Esophagus (tissue), 2 donors: Measurements from ENCODE around the gene TREX2. TPM values are rescaled to one million over a fixed set of nuclear protein-coding genes. Genes with fewer than 3 reads are reported as not detected.

ENCODE experiments used
- H3K27ac ChIP-seq, 2 donors: one replicate each; pipeline ENCODE4 v1.5.1; 2013; ENCODE audit warnings: low read depth in 2 of 2, mild to moderate bottlenecking in 2 of 2, inconsistent platforms in 1 of 2, low read length in 1 of 2, moderate library complexity in 1 of 2
- H3K27me3 ChIP-seq, 2 donors: one replicate each; pipeline ENCODE4 v1.6.1; 2013; ENCODE audit warnings: low read length in 2 of 2, control low read depth in 1 of 2, mild to moderate bottlenecking in 1 of 2; ENCODE audit not compliant: insufficient read depth in 2 of 2, control insufficient read depth in 1 of 2
- H3K36me3 ChIP-seq, 2 donors: one replicate each; pipeline ENCODE4 v1.6.1; 2013; ENCODE audit warnings: low read length in 1 of 2; ENCODE audit not compliant: control insufficient read depth in 2 of 2, insufficient read depth in 2 of 2
- H3K4me1 ChIP-seq, 2 donors: one replicate each; pipeline ENCODE4 v1.6.1; 2013; ENCODE audit warnings: low read length in 1 of 2; ENCODE audit not compliant: control insufficient read depth in 2 of 2, insufficient read depth in 2 of 2
- H3K4me3 ChIP-seq, 2 donors: one replicate each; pipeline ENCODE4 v1.5.1; 2013; ENCODE audit warnings: low read length in 2 of 2, mild to moderate bottlenecking in 2 of 2, low read depth in 1 of 2, moderate library complexity in 1 of 2
- H3K9me3 ChIP-seq, 2 donors: one replicate each; pipeline ENCODE4 v1.6.1; 2013; ENCODE audit warnings: mild to moderate bottlenecking in 2 of 2, low read depth in 1 of 2, low read length in 1 of 2, moderate library complexity in 1 of 2; ENCODE audit not compliant: control insufficient read depth in 2 of 2, insufficient read depth in 1 of 2
- WGBS, 2 donors: extraction: QIAGEN DNeasy Blood & Tissue Kit; methylation state at CpG; one replicate each; pipeline ENCODE4 v1.1.7; 2013; 5-methylcytosine and 5-hydroxymethylcytosine counted together
- polyA plus RNA-seq, 2 donors: library from polyadenylated mRNA; stranded (reverse); fragments of 200-250 nt; gene quantifications; one replicate each; pipeline ENCODE4 v1.2.3, GENCODE V29; 2013
- donor health status: healthy with polysubstance abuse.
- donor health status: Bipolar disorder and iron deficiency.

TREX2 gene
- polyA plus RNA-seq, 2 donors: 1.9 to 2.8 TPM

DNA sequence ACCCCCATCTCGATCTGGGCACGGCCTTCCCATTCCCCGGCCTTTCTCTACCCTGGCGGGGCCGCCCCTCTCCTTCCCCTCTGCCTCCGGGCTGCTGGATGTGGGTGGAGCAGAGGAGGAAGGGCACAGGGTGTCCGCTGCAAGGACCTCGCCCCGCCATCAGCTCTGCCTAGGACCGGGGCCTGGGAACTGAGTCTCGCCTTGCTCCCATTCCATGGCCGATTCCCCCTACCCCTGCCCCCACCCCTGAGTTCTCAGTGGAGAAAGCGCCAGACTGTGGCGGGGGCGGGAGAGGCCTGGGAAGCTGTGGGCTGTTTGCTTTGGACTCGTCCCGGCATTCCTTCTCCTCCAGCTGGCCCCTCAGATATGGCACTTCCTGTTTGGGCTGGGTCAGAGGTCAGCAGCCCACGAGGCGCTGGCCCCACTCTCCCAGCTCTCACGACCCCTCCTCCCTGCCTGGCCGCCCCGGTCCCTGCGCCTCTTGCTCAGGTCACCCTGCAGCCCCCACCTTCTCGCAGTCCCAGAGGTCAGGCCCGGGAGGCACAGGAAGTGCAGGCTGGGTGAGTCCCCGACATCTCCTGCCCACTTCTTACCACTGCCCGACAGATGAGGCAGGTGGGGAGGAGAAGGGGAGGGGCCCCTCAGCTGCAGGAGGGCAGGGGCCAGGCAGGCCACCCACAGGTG, 42.5 kb upstream of the TREX2 start:
- H3K4me3 ChIP-seq: no peak overlapping the region
- 34 to 39% methylated on average over 24 to 27 of the region's 27 CpGs for WGBS, 2 donors
- H3K4me1 ChIP-seq: peaks cover 8 to 12% of the 10 kb centered on the region in 2 donors
- peak overlapping the region in 1 of 2 donors; percentile 9 for H3K27ac ChIP-seq
- no peaks in the 10 kb centered on the region for H3K27me3 ChIP-seq
- no peaks in the 10 kb centered on the region for H3K9me3 ChIP-seq
- no peaks in the 10 kb centered on the region for H3K36me3 ChIP-seq

DNA sequence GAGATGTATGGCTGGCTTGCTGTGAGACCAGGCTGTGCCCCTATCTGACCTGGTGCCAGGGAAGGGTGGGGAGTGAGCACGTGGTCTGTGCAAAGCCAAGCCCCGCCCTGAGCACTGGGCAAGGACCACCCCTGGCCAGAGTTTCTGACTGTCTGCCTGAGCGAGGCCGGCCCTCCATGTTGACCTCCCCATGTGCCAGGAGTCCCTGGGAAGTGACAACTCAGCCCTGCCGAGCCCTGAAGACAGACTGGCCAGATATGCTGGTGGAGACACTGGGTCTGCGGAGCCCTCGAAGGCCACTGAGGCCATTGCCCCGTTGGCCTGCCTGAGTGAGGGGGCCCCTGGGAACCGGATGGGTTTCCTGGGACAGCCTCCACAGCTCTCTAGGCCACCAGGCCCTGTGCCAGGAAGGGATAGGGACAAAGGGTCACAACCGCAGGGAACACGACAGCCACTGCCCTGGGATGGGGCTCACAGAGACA, 41.8 kb upstream of the TREX2 start:
- H3K4me3 ChIP-seq: no peak overlapping the region
- 52 to 72% methylated on average over 11 of the region's 11 CpGs for WGBS, 2 donors
- no peak overlapping the region for H3K27ac ChIP-seq
- H3K4me1 ChIP-seq: peaks cover 8 to 12% of the 10 kb centered on the region in 2 donors
- no peaks in the 10 kb centered on the region for H3K9me3 ChIP-seq
- H3K27me3 ChIP-seq: no peaks in the 10 kb centered on the region
- H3K36me3 ChIP-seq: no peaks in the 10 kb centered on the region

DNA sequence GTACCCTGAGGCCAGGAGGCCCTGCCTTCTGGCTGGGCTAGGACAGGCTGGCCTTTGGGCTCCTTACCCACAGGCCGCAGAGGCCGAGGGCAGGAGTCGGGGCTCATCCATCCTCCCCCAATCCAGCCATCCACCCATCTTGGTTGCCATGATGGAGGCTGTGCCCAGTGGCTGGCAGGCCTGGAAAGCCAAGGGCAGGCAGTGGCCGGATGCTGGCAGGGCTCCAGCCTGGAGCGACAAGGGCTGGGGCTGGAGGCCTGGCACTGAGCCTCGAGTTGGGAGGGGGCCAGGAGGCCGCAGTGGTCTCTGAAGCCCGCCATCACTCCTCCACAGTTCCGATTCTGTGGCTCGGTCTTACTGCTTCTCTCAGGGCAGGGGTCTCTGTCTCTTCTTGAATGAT, 40.3 kb upstream of the TREX2 start:
- Histone ChIP-seq H3K9me3 (no peaks in the 10 kb centered on the region), H3K36me3 (no peaks in the 10 kb centered on the region), H3K27me3 (no peaks in the 10 kb centered on the region), H3K4me3 (no peak overlapping the region), H3K27ac (no peak overlapping the region), H3K4me1 (peaks cover 8 to 17% of the 10 kb centered on the region in 2 donors)
- WGBS, 2 donors: 79 to 86% methylated on average over 10 of the region's 10 CpGs

DNA sequence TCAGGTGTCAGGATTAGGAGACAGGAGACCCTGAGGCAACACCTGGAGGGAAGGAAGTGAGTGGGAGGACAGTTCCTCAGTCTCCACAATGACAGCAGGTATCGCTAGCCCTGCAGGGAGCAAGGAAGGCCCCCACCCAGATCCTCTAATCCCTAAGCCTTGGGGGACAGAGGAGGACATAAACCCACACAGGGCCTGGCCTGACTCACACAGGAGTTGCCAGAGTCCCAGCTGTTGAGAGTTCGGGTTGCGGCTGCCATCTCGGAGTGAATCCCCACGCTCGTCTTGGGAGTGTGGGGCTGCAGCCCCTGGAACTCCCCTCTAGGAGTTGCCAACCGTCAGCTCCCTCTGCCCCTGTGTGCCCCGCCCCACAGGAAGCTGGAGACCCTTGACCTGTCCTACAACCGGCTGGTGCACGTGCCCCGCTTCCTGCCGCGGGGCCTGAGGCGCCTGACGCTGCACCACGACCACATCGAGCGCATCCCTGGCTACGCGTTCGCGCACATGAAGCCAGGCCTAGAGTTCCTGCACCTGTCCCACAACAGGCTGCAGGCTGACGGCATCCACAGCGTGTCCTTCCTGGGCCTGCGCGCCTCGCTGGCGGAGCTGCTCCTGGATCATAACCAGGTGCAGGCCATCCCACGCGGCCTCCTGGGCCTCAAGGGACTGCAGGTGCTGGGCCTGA, 39.7 kb upstream of the TREX2 start:
- no peaks in the 10 kb centered on the region for H3K9me3 ChIP-seq
- H3K4me1 ChIP-seq: peaks cover 8 to 19% of the 10 kb centered on the region in 2 donors
- H3K27ac ChIP-seq: no peak overlapping the region
- no peaks in the 10 kb centered on the region for H3K27me3 ChIP-seq
- no peaks in the 10 kb centered on the region for H3K36me3 ChIP-seq
- H3K4me3 ChIP-seq: no peak overlapping the region
- 81 to 82% methylated on average over 29 to 30 of the region's 30 CpGs for WGBS, 2 donors

DNA sequence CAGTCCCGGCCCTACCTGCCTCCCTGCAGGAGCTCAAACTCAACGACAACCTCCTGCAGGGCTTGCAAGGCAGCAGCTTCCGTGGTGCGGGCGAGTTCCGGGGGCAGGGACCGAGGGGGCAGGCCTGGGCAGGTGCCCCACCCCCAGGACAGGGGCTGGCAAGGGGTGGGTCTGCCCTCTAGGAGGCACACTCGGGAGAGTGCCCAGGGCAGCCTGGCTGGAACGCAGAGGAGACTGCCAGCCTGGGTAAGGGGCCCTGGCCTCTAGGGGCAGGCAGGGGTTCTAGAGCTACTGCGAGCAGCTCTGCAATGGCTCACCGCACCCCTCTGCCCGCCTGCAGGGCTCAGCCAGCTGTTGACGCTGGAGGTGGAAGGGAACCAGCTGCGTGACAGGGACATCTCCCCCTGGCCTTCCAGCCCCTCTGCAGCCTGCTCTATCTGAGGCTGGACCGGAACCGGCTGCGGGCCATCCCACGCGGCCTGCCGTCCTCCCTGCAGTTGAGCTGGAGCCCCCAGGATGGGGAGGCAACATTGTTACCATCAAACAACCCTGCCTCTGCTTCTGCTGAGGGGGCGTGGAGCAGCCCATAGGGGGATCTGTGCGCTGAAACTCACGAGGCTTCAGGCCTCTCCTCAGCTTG, 36.6 kb upstream of the TREX2 start:
- WGBS, 2 donors: 79 to 84% methylated on average over 23 of the region's 23 CpGs
- Histone ChIP-seq H3K27ac (no peak overlapping the region), H3K36me3 (no peaks in the 10 kb centered on the region), H3K9me3 (no peaks in the 10 kb centered on the region), H3K27me3 (no peaks in the 10 kb centered on the region), H3K4me1 (peaks cover 0 to 18% of the 10 kb centered on the region in 2 donors), H3K4me3 (no peak overlapping the region)

DNA sequence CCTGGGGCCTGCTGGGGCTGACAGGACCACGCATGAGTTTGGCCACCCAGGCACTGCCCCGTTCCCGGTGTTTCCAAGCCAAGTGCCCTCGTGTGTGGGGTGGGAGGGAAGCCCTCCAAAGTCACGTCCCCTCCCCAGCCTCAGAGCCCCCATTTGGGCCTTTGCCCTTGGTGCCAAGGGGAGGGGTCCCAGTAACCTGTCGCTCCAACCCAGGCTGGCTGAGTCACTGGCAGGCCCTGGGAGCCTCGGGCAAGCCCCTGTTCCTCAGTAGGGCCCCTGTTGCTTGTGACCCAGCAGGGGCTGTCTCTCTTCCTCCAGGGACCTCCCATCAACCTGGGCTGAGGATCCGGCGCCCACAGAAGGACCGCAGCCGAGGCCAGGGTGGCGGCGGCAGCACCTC, 35.2 kb upstream of the TREX2 start:
- WGBS, 2 donors: 55 to 83% methylated on average over 13 of the region's 13 CpGs
- no peak overlapping the region for H3K4me3 ChIP-seq

DNA sequence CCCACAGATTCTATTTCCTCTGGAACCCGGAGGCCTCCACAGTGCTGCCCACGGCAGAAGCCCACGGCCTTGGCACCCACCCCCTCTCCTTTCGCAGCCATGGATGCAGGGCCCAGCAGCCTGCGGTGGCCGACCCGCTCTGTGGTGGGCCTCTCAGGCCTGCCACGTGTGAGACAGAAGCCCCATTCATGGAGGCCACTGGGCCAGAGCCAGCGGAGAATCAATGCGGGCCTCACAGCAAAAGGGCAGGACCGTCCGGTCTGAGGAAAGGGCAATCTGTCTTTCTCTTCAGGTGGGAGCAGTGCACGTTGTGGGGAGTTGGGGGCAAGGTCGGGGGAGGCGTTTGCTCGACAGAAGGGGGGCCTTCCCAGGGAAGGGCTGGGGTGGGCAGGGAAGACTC, 32.9 kb upstream of the TREX2 start:
- H3K9me3 ChIP-seq: no peaks in the 10 kb centered on the region
- no peaks in the 10 kb centered on the region for H3K27me3 ChIP-seq
- no peak overlapping the region for H3K4me3 ChIP-seq
- H3K36me3 ChIP-seq: no peaks in the 10 kb centered on the region
- H3K4me1 ChIP-seq: peaks cover 0 to 15% of the 10 kb centered on the region in 2 donors
- no peak overlapping the region for H3K27ac ChIP-seq
- 80 to 85% methylated on average over 12 to 16 of the region's 16 CpGs for WGBS, 2 donors

More for the DNA sequence above, 35.2 kb upstream of the TREX2 start:
- H3K27me3 ChIP-seq: no peaks in the 10 kb centered on the region
- H3K9me3 ChIP-seq: no peaks in the 10 kb centered on the region
- H3K27ac ChIP-seq: no peak overlapping the region
- peaks cover 0 to 9% of the 10 kb centered on the region in 2 donors for H3K4me1 ChIP-seq
- no peaks in the 10 kb centered on the region for H3K36me3 ChIP-seq

DNA sequence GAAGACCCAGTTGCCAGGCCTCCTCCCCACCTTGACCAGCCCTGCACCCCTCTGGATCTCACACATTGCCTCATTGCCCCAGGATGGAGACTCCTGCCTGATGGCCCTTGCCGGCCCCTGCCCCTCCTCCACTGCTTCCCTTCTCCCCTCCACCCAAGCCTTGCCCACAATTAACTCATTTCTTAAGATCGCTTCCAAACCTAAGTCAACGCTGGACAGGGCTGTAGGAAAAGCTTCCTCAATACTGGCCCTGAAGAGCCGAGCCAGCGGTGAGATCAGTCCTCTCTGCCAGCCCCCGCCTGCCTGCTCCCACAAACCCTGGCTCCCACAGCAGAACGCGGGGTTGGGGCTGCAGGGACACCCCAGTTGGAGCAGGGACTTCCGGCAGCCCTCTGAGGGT, 32.0 kb upstream of the TREX2 start:
- Histone ChIP-seq H3K27ac (no peak overlapping the region), H3K4me3 (no peak overlapping the region), H3K27me3 (no peaks in the 10 kb centered on the region), H3K36me3 (no peaks in the 10 kb centered on the region), H3K4me1 (peaks cover 0 to 15% of the 10 kb centered on the region in 2 donors), H3K9me3 (no peaks in the 10 kb centered on the region)
- 75 to 78% methylated on average over 9 of the region's 9 CpGs for WGBS, 2 donors

DNA sequence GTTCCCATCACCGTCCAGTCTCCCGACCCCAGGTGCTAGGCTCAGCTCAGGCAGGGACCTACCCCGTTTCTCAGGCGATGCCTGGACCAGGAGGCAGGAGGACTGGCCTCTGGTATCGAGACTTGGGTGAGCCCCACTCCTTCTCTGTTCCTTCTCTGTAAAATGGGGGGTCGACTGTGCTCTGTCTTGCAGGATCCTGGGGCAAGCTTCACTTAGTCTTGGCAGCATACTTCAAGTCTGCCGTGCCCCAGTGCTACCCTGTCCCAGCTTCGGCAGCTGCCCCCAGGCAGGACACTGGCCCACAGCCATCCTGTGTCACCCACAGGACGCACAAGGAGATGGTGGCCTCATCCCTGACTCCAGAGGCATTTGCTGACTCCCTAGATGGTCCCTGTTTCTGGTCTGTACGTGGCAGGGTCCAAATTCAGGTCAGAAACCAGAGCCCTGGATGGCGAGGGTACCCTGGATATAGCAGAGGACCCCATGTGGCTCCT, 31.6 kb upstream of the TREX2 start:
- Histone ChIP-seq H3K4me3 (no peak overlapping the region), H3K27me3 (no peaks in the 10 kb centered on the region), H3K36me3 (no peaks in the 10 kb centered on the region), H3K4me1 (peaks cover 0 to 15% of the 10 kb centered on the region in 2 donors), H3K27ac (no peak overlapping the region), H3K9me3 (no peaks in the 10 kb centered on the region)
- WGBS, 2 donors: 59 to 67% methylated on average over 11 of the region's 11 CpGs
